Jurkat, Clone E6-1 (cell line): Measurements from ENCODE around the gene DYNLL2.
"Not testable (repeated sequence)": the region's sequence is repeated elsewhere in the genome, so short reads cannot be mapped to it uniquely, and the experiment has no call there.

Experiments
- DNase-seq: peaks from one replicate; pipeline ENCODE4 v3.0.0-alpha.2; 2011; ENCODE audit warnings: low read depth, low spot score
- H3K4me3 ChIP-seq: 2 replicates; pipeline ENCODE4 v1.5.1; 2011; ENCODE audit warnings: mild to moderate bottlenecking, low read length, control low read depth, moderate library complexity

Gene DYNLL2

GRCh38 chr17:58143335-58143734 lies 60.1 kb downstream of the DYNLL2 start:
- not testable (repeated sequence) for DNase-seq, H3K4me3 ChIP-seq

GRCh38 chr17:58144801-58145200 lies 61.6 kb downstream of the DYNLL2 start:
- H3K4me3 ChIP-seq = no peak overlapping the region
- DNase-seq = no peak
